Muscle layer of colon (tissue), 2 donors: ENCODE measurements around the gene HIPK1.

Experiments
- H3K27ac ChIP-seq: one replicate; pipeline ENCODE4 v1.7.0; 2013; ENCODE audit warnings: low read depth, mild to moderate bottlenecking, low read length, moderate library complexity
- H3K27me3 ChIP-seq, 2 donors: one replicate each; pipeline ENCODE4 v1.7.0; 2013; ENCODE audit warnings: low read length in 2 of 2, mild to moderate bottlenecking in 2 of 2; ENCODE audit not compliant: insufficient read depth in 2 of 2, control insufficient read depth in 1 of 2
- H3K36me3 ChIP-seq: one replicate; pipeline ENCODE4 v1.7.0; 2013; ENCODE audit warnings: mild to moderate bottlenecking, low read length; ENCODE audit not compliant: insufficient read depth
- H3K4me1 ChIP-seq: one replicate; pipeline ENCODE4 v1.7.0; 2013; ENCODE audit warnings: mild to moderate bottlenecking, low read length; ENCODE audit not compliant: insufficient read depth
- H3K4me3 ChIP-seq, 2 donors: one replicate each; pipeline ENCODE4 v1.7.0; 2013; ENCODE audit warnings: low read length in 2 of 2, low read depth in 1 of 2, mild to moderate bottlenecking in 1 of 2, moderate library complexity in 1 of 2
- H3K9ac ChIP-seq: one replicate; pipeline ENCODE4 v1.7.0; 2013; ENCODE audit warnings: low read length
- H3K9me3 ChIP-seq: one replicate; pipeline ENCODE4 v1.7.0; 2013; ENCODE audit warnings: mild to moderate bottlenecking, low read length
- donor health status: abdominal sarcoma.
- donor health status: Adenocarcinoma of cecum.

Gene HIPK1

DNA sequence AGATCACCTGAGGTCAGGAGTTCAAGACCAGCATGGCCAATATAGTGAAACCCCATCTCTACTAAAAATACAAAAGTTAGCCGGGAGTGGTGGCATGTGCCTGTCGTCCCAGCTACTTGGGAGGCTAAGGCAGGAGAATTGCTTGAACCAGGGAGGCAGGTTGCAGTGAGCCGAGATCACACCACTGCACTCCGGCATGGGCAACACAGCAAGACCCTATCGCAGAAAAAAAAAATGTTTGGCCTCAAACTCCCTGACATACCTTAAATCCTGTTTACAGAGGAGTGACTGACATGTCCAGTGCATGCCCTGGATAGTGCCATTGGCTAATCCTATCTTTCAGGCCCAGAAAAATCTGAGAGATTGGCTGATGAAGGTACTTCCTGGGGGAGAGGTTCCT lies 12.2 kb upstream of the HIPK1 start:
- Histone ChIP-seq H3K27ac (no peak overlapping the region), H3K4me3 (no peak overlapping the region), H3K36me3 (peaks cover 2% of the 10 kb centered on the region), H3K4me1 (peaks cover 13% of the 10 kb centered on the region), H3K9me3 (no peaks in the 10 kb centered on the region), H3K9ac (no peak overlapping the region), H3K27me3 (no peaks in the 10 kb centered on the region)

DNA sequence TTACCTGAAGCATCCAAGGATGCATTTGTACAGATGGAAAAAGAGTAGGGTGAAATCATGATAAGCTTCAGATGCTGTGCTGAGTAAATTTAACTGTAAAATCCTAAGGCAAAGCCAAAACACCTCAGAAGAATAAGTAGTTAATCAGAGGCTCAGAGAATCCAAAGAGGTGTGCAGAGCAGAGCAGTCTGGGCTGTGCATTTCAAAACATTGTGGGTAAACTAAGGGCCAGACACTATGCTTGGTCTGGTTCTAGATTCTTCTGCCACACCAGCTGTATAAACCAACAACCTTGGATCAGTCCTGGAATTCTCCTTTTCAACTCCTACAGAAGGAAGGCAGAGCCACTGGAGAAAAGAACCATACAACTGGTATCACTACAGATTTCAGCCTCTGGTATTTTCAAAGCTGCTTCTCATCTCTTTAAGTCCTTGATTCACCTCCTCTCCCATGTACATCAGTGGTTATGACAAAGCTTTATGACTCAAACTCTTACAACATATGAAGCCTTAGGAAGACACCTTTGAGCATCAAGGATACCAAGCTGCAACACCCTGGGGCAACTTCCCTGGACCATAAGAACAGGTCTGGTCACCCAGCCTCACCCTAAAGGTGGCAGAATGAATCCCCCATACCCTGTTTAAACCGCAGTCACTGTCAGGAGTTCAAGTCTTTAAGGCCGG lies 11.6 kb upstream of the HIPK1 start:
- no peaks in the 10 kb centered on the region for H3K9me3 ChIP-seq
- H3K9ac ChIP-seq = no peak overlapping the region
- H3K4me3 ChIP-seq = no peak overlapping the region
- no peaks in the 10 kb centered on the region for H3K36me3 ChIP-seq
- no peak overlapping the region for H3K27ac ChIP-seq
- H3K4me1 ChIP-seq = peaks cover 9% of the 10 kb centered on the region
- H3K27me3 ChIP-seq = no peaks in the 10 kb centered on the region

DNA sequence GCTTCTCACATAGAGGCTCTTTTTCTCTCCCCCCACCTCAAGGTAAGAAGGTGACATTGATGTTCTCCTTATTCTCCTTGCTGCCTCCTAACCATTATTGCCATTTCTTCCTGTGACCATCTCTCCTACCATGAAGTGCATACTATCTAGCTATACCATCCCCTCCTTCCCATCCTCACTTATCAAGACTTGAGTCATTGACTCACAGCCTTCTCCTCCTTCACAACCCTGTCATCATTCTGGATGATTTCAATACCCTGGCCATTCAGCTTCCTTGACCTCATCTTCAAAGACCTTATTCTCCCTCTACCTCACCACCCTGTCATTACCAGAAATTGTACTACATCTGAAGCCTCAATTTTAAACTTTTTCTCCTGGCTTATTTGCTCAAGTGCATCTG lies 10.9 kb upstream of the HIPK1 start:
- no peaks in the 10 kb centered on the region for H3K9me3 ChIP-seq
- no peak overlapping the region for H3K4me3 ChIP-seq
- H3K9ac ChIP-seq = no peak overlapping the region
- H3K36me3 ChIP-seq = no peaks in the 10 kb centered on the region
- no peaks in the 10 kb centered on the region for H3K27me3 ChIP-seq
- peaks cover 2% of the 10 kb centered on the region for H3K4me1 ChIP-seq
- H3K27ac ChIP-seq = no peak overlapping the region

DNA sequence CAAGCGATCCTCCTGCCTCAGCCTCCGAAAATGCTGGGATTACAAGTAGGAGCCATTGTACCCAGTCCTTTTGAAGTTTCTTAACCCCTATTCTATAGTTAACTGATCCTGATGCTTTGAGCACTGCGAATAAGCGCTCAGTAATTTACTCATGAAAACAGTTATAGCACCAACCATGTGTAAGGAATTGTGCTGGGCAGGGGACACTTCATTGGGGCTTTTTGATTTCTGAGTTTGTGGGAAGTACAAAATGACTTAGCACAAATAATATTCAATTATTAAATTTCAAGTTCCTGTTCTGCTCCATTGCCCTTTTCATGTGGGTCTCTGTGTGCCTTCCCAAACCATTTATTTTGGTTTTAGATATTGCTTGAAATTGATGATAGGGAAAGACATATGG lies 6.2 kb upstream of the HIPK1 start:
- H3K4me1 ChIP-seq = peaks cover 5% of the 10 kb centered on the region
- H3K27me3 ChIP-seq = no peaks in the 10 kb centered on the region
- H3K4me3 ChIP-seq = no peak overlapping the region
- H3K36me3 ChIP-seq = no peaks in the 10 kb centered on the region
- no peaks in the 10 kb centered on the region for H3K9me3 ChIP-seq
- H3K27ac ChIP-seq = no peak overlapping the region
- H3K9ac ChIP-seq = no peak overlapping the region

DNA sequence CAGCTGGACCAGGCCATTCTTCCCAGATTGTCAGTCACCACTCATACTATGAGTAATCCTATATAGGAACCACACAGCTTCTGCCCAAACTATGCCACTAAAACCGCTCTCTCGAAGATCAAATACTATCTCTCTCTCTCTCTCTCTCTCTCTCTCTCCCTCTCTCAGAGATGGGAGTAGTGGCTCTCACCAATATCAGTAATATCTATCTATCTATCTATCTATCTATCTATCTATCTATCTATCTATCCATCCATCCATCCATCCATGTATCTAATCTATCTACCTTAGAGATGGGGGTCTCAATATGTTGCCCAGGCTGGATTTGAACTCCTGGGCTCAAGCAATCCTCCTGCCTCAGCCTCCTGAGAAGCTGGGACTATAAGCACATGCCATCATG lies 4.7 kb upstream of the HIPK1 start:
- Histone ChIP-seq H3K27me3 (no peaks in the 10 kb centered on the region), H3K36me3 (no peaks in the 10 kb centered on the region), H3K27ac (no peak overlapping the region), H3K9me3 (no peaks in the 10 kb centered on the region), H3K9ac (no peak overlapping the region), H3K4me1 (peaks cover 12% of the 10 kb centered on the region), H3K4me3 (no peak overlapping the region)

DNA sequence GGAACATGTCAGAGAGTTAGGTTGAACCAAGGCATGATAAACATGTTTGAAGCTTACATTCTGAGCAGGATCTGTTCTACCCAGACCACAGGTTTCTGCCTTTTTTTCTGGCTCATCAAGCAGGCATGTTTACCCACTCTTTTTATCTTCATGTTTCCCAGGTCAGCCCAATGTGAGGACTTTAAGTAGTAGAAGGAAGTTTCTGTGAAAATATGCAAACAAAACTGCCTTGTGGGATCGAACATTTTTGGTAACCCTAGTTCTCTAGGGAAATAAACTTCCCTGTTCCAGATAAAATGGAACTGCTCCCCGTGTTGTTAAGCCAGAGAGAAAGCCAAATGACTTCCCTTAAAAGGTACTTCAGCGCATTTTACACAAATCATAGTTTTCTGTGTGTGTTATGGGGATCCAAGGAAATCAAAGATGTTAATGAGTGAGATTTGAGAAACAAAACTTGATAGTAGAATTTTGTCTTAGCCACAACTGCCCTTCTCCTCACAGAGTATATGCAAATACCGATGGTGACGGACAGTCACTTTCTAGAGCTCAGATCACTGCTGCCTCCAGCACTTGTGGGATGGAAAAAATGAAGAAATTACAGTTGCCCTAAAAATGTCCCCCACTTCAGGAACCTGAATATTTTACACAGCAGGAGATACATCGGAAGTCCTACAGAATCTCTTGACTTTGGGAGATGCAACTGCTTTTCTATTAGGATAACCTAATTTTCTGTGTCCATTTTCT lies 765 bp upstream of the HIPK1 start:
- peaks cover 36% of the 10 kb centered on the region for H3K4me1 ChIP-seq

DNA sequence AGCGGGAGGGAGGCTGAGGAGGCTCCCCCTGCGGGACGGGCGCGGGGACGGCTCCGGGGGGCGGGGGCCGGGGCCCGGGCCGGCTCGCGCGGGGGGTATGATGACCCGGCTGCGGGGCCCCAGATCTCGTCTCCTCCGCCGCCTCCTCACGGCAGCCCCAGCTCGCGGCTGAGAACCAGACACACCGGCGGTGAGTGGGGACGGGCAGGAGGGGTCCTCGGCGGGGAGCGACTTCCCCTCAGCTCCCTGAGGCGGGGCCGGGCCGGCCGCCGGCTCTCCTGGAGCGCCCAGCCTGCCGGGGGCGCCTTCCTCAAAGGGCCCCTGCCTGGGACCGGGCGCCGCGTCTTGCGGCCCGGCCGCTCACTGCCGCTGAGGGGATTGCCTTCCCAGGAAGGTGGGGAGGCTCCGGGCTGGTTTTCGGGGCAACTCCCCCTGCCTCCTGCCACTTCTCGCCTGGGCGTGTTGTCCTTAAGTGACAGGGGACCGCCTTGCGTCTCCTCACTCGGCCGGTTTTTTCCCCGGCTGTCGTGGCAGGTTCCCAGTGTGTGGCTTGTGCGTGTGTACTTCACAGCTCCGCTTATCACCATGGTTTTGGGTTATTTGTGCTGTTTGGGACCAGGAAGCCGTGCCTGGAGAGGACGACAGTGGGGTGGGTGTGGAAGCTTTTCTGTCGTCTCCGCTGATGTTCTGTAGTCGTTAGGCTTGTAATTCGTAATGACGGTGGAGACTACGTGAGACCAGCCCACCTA lies 800 bp downstream of the HIPK1 start:
- peaks cover 46% of the 10 kb centered on the region for H3K4me1 ChIP-seq
- H3K4me3 ChIP-seq = peak overlapping the region; percentile 88 to 99
- H3K27ac ChIP-seq = peak overlapping the region; percentile 98
- H3K9ac ChIP-seq = peak overlapping the region; percentile 99
- no peaks in the 10 kb centered on the region for H3K36me3 ChIP-seq
- H3K9me3 ChIP-seq = no peaks in the 10 kb centered on the region
- no peaks in the 10 kb centered on the region for H3K27me3 ChIP-seq

More for the DNA sequence above, 765 bp upstream of the HIPK1 start:
- Histone ChIP-seq H3K27me3 (no peaks in the 10 kb centered on the region), H3K9me3 (no peaks in the 10 kb centered on the region), H3K9ac (peak overlapping the region; percentile 85), H3K36me3 (no peaks in the 10 kb centered on the region), H3K4me3 (peak overlapping the region; percentile 76 to 88), H3K27ac (peak overlapping the region; percentile 98)

DNA sequence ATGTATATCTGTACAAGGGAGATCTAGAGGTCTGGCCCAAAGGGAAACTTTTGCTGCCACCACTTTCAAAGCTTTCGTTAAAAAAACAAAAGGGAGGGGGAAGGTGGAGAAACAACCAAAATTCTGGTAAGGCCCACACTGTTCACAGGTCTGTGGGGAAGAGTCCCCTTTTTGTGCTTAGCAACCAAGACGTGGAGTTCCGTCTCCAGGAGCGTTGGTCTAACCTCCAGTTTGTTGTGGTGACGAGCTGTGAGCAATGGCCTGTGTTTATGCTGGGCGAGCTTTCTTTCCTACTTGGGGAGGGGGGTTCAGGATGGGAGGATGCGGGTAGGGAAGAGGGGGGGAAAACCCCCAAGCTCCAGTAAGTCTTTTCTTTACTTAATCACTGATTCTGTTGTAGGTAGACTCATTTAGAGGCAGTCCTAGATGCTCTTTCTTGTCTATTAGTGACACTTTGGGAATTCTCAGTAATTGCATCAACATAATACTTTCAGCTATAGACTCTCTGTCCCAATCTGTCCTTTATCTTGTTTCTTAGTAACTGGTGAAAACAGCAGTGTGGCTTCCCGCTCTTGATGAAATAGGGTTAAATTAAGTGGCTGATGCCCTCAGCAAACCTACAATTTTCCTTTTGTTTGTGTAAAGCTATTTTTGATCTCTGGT lies 1.5 kb downstream of the HIPK1 start:
- Histone ChIP-seq H3K9me3 (no peaks in the 10 kb centered on the region), H3K27me3 (no peaks in the 10 kb centered on the region), H3K4me3 (peak overlapping the region; percentile 88 to 99), H3K36me3 (no peaks in the 10 kb centered on the region), H3K27ac (peak overlapping the region; percentile 98), H3K4me1 (peaks cover 46% of the 10 kb centered on the region), H3K9ac (peak overlapping the region; percentile 99)

DNA sequence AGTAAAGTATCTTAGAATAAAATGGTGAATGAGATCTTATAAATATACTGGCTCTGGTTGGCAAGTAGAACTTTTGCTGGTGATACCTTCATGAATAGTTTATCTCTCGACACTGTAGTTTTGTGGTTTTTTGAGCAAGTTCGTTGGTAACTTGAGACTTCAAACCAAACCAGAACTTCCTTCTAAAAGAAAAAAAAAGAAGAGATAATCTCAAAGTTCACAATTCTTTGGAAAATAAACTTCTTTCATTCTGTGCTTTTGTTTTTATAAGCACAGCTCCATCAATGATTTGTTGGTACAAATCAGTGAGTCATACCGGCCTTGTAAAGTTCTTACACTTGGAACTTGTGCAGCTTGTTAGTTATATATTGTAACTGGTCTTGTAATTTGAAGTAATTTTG lies 2.3 kb downstream of the HIPK1 start:
- Histone ChIP-seq H3K27me3 (no peaks in the 10 kb centered on the region), H3K9me3 (no peaks in the 10 kb centered on the region), H3K36me3 (no peaks in the 10 kb centered on the region), H3K4me3 (peak overlapping the region in 1 of 2 donors; percentile 99), H3K27ac (peak overlapping the region; percentile 21), H3K4me1 (peaks cover 46% of the 10 kb centered on the region), H3K9ac (peak overlapping the region; percentile 99)

DNA sequence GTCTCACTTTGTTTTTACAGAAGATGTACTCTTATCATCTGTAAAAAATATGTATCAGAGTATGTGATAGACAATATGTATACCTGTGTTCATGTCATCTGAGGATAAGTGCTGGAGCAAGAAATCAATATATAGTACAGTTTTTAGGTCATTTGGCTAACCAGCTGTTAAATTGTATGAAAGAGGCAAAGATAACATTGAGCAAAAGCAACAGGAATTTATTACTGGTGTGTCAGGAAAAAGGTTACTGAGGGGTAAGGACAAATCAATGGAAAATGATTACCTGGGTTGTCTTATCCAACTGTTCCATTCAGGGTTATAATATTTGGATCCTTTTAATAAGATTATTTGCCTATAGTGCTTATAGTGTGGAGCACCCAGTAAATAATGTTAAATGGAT lies 4.9 kb downstream of the HIPK1 start:
- no peaks in the 10 kb centered on the region for H3K9me3 ChIP-seq
- H3K36me3 ChIP-seq = no peaks in the 10 kb centered on the region
- H3K27me3 ChIP-seq = no peaks in the 10 kb centered on the region
- H3K4me1 ChIP-seq = peaks cover 44% of the 10 kb centered on the region
- H3K9ac ChIP-seq = no peak overlapping the region
- no peak overlapping the region for H3K4me3 ChIP-seq
- no peak overlapping the region for H3K27ac ChIP-seq

DNA sequence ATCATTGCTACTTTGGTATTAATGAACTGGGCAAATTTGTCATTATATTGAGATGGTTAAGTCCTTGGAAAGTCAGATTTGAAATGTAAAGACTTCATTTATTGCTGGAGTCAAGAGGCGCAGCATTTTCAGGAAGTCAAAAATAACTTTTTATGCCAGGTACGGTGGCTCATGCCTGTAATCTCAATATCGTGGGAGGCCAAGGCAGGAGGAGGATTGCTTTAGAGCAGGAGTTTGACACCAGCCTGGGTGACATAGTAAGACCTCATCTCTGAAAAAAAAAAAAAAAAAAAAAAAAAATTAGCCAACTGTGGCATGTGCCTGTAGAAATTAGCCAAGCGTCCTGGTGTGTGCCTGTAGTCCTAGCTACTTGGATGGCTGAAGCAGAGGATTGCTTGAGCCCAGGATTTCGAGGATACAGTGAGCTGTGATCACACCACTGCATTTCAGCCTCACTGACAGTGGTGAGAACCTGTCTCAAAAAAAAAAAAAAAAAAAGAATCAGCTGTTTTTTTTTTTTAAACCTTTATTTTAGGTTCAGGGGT lies 5.5 kb downstream of the HIPK1 start:
- no peaks in the 10 kb centered on the region for H3K36me3 ChIP-seq
- H3K9ac ChIP-seq = no peak overlapping the region
- no peak overlapping the region for H3K27ac ChIP-seq
- no peak overlapping the region for H3K4me3 ChIP-seq
- H3K27me3 ChIP-seq = no peaks in the 10 kb centered on the region
- H3K9me3 ChIP-seq = no peaks in the 10 kb centered on the region
- H3K4me1 ChIP-seq = peaks cover 44% of the 10 kb centered on the region
